Panc1 (cell line): ENCODE measurements around the gene OPA3.

Source experiments
- CTCF ChIP-seq: fragments of 450-650 bp; IDR thresholded peaks from 2 replicates; pipeline ENCODE4 v1.5.1; 2017; ENCODE audit warnings: mild to moderate bottlenecking
- POLR2AphosphoS5 ChIP-seq: IDR thresholded peaks from 2 replicates; pipeline ENCODE4 v1.6.1; 2012; ENCODE audit warnings: mild to moderate bottlenecking, low read depth, low read length, moderate library complexity
- TCF7L2 ChIP-seq: IDR thresholded peaks from 2 replicates; pipeline ENCODE4 v1.6.1; 2011; ENCODE audit warnings: mild to moderate bottlenecking, low read depth, low read length, inconsistent platforms

GRCh38 chr19:45597425-45598111, 13.0 kb upstream of the OPA3 start:
- TF ChIP-seq POLR2AphosphoS5 (no peak), CTCF (no peak), TCF7L2 (no peak)
